A673 (cell line): ENCODE data around the gene PACSIN2. TPM values are rescaled to one million over a fixed set of nuclear protein-coding genes. Genes with fewer than 3 reads are reported as not detected.

Source experiments
- BruUV-seq: library from RNA; stranded (reverse); fragments of 400-500 nt; replicated peaks from 2 replicates; lab custom pipeline; 2021; lab: Mats Ljungman, UMichigan
- CTCF ChIA-PET: fragments of 300-600 bp; sonication (Branson Sonifier 250); formaldehyde crosslinking; loops from one replicate; lab custom pipeline; 2022; ENCODE audit warnings: antibody characterized with exemption; lab: Charles Lee
- POLR2A ChIA-PET: fragments of 300-600 bp; sonication (Branson Sonifier 250); formaldehyde crosslinking; loops from one replicate; lab custom pipeline; 2022; ENCODE audit warnings: antibody characterized with exemption; ENCODE audit not compliant: low non-redundant PET; lab: Charles Lee
- DNase-seq: peaks from one replicate; pipeline ENCODE4 v3.0.0-alpha.2; 2015; ENCODE audit warnings: low spot score
- H3K27ac ChIP-seq: fragments of 200-600 bp; sonication (generic); 2 replicates; pipeline ENCODE4 v1.5.1; 2016; ENCODE audit warnings: mixed run types, low read depth, mild to moderate bottlenecking, mixed read lengths, antibody characterized with exemption, low read length; ENCODE audit not compliant: poor library complexity, severe bottlenecking
- H3K27me3 ChIP-seq: fragments of 200-600 bp; sonication (generic); replicated peaks from 2 replicates; pipeline ENCODE4 v1.6.1; 2017; ENCODE audit warnings: mixed run types, low read depth, mild to moderate bottlenecking, mixed read lengths, antibody characterized with exemption, low read length; ENCODE audit not compliant: insufficient read depth, poor library complexity
- H3K36me3 ChIP-seq: fragments of 200-600 bp; sonication (generic); 2 replicates; pipeline ENCODE4 v1.6.1; 2016; ENCODE audit warnings: mixed run types, mild to moderate bottlenecking, mixed read lengths, antibody characterized with exemption, low read length; ENCODE audit not compliant: insufficient read depth, poor library complexity, severe bottlenecking
- H3K4me1 ChIP-seq: fragments of 200-600 bp; sonication (generic); 2 replicates; pipeline ENCODE4 v1.6.1; 2017; ENCODE audit warnings: mixed run types, mild to moderate bottlenecking, mixed read lengths, antibody characterized with exemption, low read length; ENCODE audit not compliant: insufficient read depth, poor library complexity, severe bottlenecking
- H3K4me3 ChIP-seq: fragments of 200-600 bp; sonication (generic); 2 replicates; pipeline ENCODE4 v1.5.1; 2016; ENCODE audit warnings: low read depth, mixed run types, mild to moderate bottlenecking, mixed read lengths, low read length; ENCODE audit not compliant: poor library complexity, severe bottlenecking
- H3K9me3 ChIP-seq: fragments of 200-600 bp; sonication (generic); 2 replicates; pipeline ENCODE4 v1.6.1; 2016; ENCODE audit warnings: mixed run types, low read depth, mild to moderate bottlenecking, mixed read lengths, antibody characterized with exemption, low read length; ENCODE audit not compliant: poor library complexity, severe bottlenecking
- CTCF ChIP-seq: fragments of 300-800, 200-600 bp; sonication (generic); conservative IDR thresholded peaks from 2 replicates; pipeline ENCODE4 v1.5.1; 2017; ENCODE audit warnings: low read depth, mild to moderate bottlenecking, antibody characterized with exemption, low read length, moderate library complexity, mixed read lengths
- EZH2 ChIP-seq: fragments of 200-600 bp; sonication (generic); IDR thresholded peaks from 2 replicates; pipeline ENCODE4 v1.6.1; 2017; ENCODE audit warnings: borderline replicate concordance, low read depth, mild to moderate bottlenecking, mixed read lengths, antibody characterized with exemption, low read length; ENCODE audit not compliant: poor library complexity, severe bottlenecking
- intact Hi-C: fragments of 100-400 bp; cut with micrococcal nuclease; formaldehyde crosslinking; loops from one replicate; pipeline ENCODE4 v1.10.0; 2022; ENCODE audit not compliant: unreplicated experiment
- total RNA-seq: library from RNA; stranded (reverse); gene quantifications from 2 replicates; pipeline ENCODE4 v1.2.3, GENCODE V29; 2021

Gene PACSIN2
- total RNA-seq, 1 experiment from 2014 or later = 51.8 TPM

- peaks cover under 1% of the 10 kb centered on the region for H3K36me3 ChIP-seq
- H3K27ac ChIP-seq = no peak overlapping the region
- POLR2A ChIA-PET = no interaction called here
- no peak for DNase-seq
- TF ChIP-seq CTCF (no peak), EZH2 (no peak)
- intact Hi-C loops = no loop called here
- no peaks in the 10 kb centered on the region for H3K27me3 ChIP-seq
- BruUV-seq = no TSS peak
- H3K4me1 ChIP-seq = no peaks in the 10 kb centered on the region
- CTCF ChIA-PET = no interaction called here
- H3K4me3 ChIP-seq = no peak overlapping the region
- H3K9me3 ChIP-seq = no peaks in the 10 kb centered on the region
Measured at GRCh38 chr22:42889304-42889703, 125.6 kb downstream of the PACSIN2 start.

- H3K9me3 ChIP-seq = no peaks in the 10 kb centered on the region
- intact Hi-C loops = no loop called here
- ChIA-PET CTCF (no interaction called here), POLR2A (no interaction called here)
- H3K36me3 ChIP-seq = peaks cover 9% of the 10 kb centered on the region
- no TSS peak for BruUV-seq
- no peak overlapping the region for H3K4me3 ChIP-seq
- TF ChIP-seq CTCF (no peak), EZH2 (no peak)
- H3K4me1 ChIP-seq = no peaks in the 10 kb centered on the region
- H3K27ac ChIP-seq = no peak overlapping the region
- H3K27me3 ChIP-seq = no peaks in the 10 kb centered on the region
- DNase-seq = no peak
Measured at GRCh38 chr22:42887523-42888507, 127.1 kb downstream of the PACSIN2 start.

GRCh38 chr22:42887120-42887519, 127.8 kb downstream of the PACSIN2 start:
- POLR2A ChIA-PET = no interaction called here
- peaks cover 14% of the 10 kb centered on the region for H3K36me3 ChIP-seq
- H3K27ac ChIP-seq = no peak overlapping the region
- CTCF ChIA-PET = no interaction called here
- no peak for DNase-seq
- no peaks in the 10 kb centered on the region for H3K27me3 ChIP-seq
- no peaks in the 10 kb centered on the region for H3K4me1 ChIP-seq
- no peaks in the 10 kb centered on the region for H3K9me3 ChIP-seq
- no peak overlapping the region for H3K4me3 ChIP-seq
- intact Hi-C loops = no loop called here
- BruUV-seq = no TSS peak
- no peak for TF ChIP-seq CTCF
- TF ChIP-seq EZH2 = no peak
